Esophagus muscularis mucosa (tissue), 4 donors: ENCODE data around the gene SPP1. TPM values are rescaled to one million over a fixed set of nuclear protein-coding genes. Genes with fewer than 3 reads are reported as not detected.

Source experiments
- DNase-seq: peaks from one replicate; pipeline ENCODE4 v3.0.0-alpha.2; 2017; ENCODE audit errors: extremely low spot score
- H3K27ac ChIP-seq, 4 donors: fragments of 200-600 bp; sonication (generic); replicated peaks in 1 of 4; 1 replicate in 3 of 4; 2 replicates in 1 of 4; pipeline ENCODE4 v1.5.1; 2016 to 2019; ENCODE audit warnings: mild to moderate bottlenecking in 1 of 4
- H3K27me3 ChIP-seq, 4 donors: fragments of 200-600 bp; sonication (generic); one replicate each; pipeline versions ENCODE4 v1.5.1 to v1.6.0; 2016 to 2019
- H3K36me3 ChIP-seq, 4 donors: fragments of 200-600 bp; sonication (generic); one replicate each; pipeline ENCODE4 v1.5.1; 2016 to 2019
- H3K4me1 ChIP-seq, 4 donors: fragments of 200-600 bp; sonication (generic); one replicate each; pipeline ENCODE4 v1.5.1; 2016 to 2019
- H3K4me3 ChIP-seq, 4 donors: fragments of 200-600 bp; sonication (generic); 1 replicate in 2 of 4; 2 replicates in 2 of 4; pipeline ENCODE4 v1.5.1; 2016 to 2019; ENCODE audit warnings: mild to moderate bottlenecking in 4 of 4, moderate library complexity in 1 of 4
- H3K9me3 ChIP-seq, 4 donors: fragments of 200-600 bp; sonication (generic); 1 replicate in 3 of 4; 2 replicates in 1 of 4; pipeline ENCODE4 v1.5.1; 2016 to 2019
- EP300 ChIP-seq: sonication (generic); formaldehyde crosslinking; IDR thresholded peaks from one replicate; pipeline ENCODE4 v1.6.1; 2017; ENCODE audit warnings: antibody characterized with exemption
- POLR2A ChIP-seq: fragments of 450-650 bp; IDR thresholded peaks from one replicate; pipeline ENCODE4 v1.6.1; 2017; ENCODE audit warnings: antibody characterized with exemption, moderate library complexity, mild to moderate bottlenecking, low read depth
- POLR2AphosphoS5 ChIP-seq, 2 donors: sonication (generic); formaldehyde crosslinking; IDR thresholded peaks; one replicate each; pipeline ENCODE4 v1.6.1; 2017; ENCODE audit warnings: antibody characterized with exemption in 2 of 2
- WGBS: methylation state at CpG from one replicate; pipeline ENCODE4 v1.1.5; 2018; 5-methylcytosine and 5-hydroxymethylcytosine counted together
- intact Hi-C: fragments of 100-400 bp; cut with DNase I; formaldehyde crosslinking; loops from one replicate; pipeline ENCODE4 v1.15.1; 2023
- total RNA-seq, 4 donors: library from RNA; depleted of rRNA; stranded (reverse); fragments of >200 nt; gene quantifications; one replicate each; pipeline versions ENCODE4 v1.1.0 to v1.2.1, GENCODE V29; 2016
- TF ChIP-seq, protein P1 (sequence below), 3 experiments: fragments of 200-600 bp in 2 of 3; fragments of 450-650 bp in 1 of 3; sonication (generic) in 2 of 3; IDR thresholded peaks; one replicate each; pipeline ENCODE4 v1.5.1; 2017 to 2019; ENCODE audit warnings: antibody characterized with exemption in 3 of 3, mild to moderate bottlenecking in 2 of 3, moderate library complexity in 1 of 3

SPP1 gene
- total RNA-seq, 4 donors from 2014 or later, result 2.5 to 45.4 (median 15.0) TPM

DNA sequence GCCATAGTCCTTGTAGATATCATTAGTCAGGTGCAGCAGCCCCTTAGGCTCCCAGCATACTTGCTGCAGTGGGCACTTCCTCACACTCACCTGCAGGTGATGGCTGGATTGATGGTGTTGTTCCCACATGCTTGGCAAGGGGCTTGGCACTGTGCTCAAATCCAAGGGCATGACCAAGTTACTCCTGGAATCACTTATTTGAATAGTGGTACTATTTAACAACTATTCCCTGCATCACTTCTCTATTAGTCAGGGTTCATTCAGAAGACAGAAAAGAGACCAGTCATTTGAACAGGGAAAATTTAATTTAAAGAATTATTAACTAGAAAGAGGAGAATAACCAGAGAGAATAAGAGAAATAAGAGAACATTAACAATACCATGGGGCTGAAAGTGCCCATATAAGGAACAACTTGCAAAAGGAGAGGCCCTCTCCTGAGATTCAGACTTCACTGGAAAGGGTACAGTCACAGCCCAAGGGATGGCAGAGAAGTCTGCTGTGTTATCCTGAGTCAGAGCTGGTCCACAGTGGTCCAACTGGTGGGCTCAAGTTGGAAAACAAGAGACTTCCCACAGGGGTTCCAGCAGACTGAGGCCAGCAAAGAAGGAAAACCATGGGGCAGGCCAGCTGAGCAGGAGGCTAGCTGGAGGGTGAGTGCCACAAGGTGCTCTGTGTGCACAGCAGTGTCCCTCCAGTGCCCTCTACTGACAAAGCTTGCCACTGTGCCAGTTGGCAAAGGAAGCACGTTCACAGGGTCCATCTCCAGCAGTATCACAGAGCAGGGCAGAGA is 9.8 kb downstream of the SPP1 start:
- no peaks in the 10 kb centered on the region for H3K4me1 ChIP-seq
- H3K36me3 ChIP-seq, result no peaks in the 10 kb centered on the region
- no peaks in the 10 kb centered on the region for H3K9me3 ChIP-seq
- no peak overlapping the region for H3K27ac ChIP-seq
- intact Hi-C loops, result no loop called here
- H3K27me3 ChIP-seq, result no peaks in the 10 kb centered on the region
- no peak for DNase-seq
- H3K4me3 ChIP-seq, result no peak overlapping the region
- WGBS, result 0% methylated on average over 1 of the region's 1 CpG
- TF ChIP-seq, protein P1, sequence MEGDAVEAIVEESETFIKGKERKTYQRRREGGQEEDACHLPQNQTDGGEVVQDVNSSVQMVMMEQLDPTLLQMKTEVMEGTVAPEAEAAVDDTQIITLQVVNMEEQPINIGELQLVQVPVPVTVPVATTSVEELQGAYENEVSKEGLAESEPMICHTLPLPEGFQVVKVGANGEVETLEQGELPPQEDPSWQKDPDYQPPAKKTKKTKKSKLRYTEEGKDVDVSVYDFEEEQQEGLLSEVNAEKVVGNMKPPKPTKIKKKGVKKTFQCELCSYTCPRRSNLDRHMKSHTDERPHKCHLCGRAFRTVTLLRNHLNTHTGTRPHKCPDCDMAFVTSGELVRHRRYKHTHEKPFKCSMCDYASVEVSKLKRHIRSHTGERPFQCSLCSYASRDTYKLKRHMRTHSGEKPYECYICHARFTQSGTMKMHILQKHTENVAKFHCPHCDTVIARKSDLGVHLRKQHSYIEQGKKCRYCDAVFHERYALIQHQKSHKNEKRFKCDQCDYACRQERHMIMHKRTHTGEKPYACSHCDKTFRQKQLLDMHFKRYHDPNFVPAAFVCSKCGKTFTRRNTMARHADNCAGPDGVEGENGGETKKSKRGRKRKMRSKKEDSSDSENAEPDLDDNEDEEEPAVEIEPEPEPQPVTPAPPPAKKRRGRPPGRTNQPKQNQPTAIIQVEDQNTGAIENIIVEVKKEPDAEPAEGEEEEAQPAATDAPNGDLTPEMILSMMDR (IDR thresholded peaks at IDR 0.05), result peak; percentile 33 to 51 (median 36)
- no peak for TF ChIP-seq POLR2A

DNA sequence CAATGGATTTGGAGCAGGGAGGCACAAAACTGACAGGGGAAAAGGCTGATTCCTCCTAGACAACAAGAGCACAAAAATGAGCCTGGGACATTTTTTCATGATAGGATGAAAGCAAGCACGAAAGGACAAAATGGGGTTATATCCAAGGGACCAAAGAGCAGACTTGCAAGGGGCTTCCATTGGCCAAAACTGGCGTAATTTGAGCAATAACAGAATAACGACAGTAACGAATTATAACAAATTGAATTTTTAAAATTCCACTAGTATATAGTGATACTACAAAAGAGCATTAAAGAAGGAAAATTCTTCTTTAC is 10.3 kb downstream of the SPP1 start:
- H3K9me3 ChIP-seq, result no peaks in the 10 kb centered on the region
- 85% methylated on average over 4 of the region's 4 CpGs for WGBS
- no peaks in the 10 kb centered on the region for H3K4me1 ChIP-seq
- no peaks in the 10 kb centered on the region for H3K36me3 ChIP-seq
- H3K27ac ChIP-seq, result no peak overlapping the region
- TF ChIP-seq, protein P1 (IDR thresholded peaks at IDR 0.05), result no peak
- TF ChIP-seq POLR2A (no peak), EP300 (no peak), POLR2AphosphoS5 (IDR thresholded peaks at IDR 0.05) (no peak)
- intact Hi-C loops, result no loop called here
- no peak for DNase-seq
- H3K4me3 ChIP-seq, result no peak overlapping the region
- no peaks in the 10 kb centered on the region for H3K27me3 ChIP-seq

DNA sequence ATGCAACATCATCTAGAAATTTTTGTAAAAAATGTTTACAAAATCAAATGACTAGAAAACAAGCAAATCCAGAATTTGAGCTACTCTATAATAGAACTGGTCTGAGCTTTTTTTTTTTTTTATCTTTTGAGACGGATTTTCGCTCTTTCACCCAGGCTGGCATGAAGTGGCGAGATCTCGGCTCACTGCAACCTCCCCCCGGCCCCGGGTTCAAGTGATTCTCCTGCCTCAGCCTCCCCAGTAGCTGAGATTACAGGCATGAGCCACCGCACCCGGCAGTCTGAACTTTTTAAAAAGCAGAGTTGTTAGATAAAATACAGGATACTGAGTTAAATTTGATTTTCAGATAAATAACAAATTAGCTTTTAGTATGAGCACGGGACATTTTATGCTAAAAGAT is 11.0 kb downstream of the SPP1 start:
- intact Hi-C loops, result no loop called here
- H3K27me3 ChIP-seq, result no peaks in the 10 kb centered on the region
- TF ChIP-seq EP300, result no peak
- TF ChIP-seq POLR2AphosphoS5 (IDR thresholded peaks at IDR 0.05), result no peak
- TF ChIP-seq, protein P1 (IDR thresholded peaks at IDR 0.05), result no peak
- TF ChIP-seq POLR2A, result no peak

DNA sequence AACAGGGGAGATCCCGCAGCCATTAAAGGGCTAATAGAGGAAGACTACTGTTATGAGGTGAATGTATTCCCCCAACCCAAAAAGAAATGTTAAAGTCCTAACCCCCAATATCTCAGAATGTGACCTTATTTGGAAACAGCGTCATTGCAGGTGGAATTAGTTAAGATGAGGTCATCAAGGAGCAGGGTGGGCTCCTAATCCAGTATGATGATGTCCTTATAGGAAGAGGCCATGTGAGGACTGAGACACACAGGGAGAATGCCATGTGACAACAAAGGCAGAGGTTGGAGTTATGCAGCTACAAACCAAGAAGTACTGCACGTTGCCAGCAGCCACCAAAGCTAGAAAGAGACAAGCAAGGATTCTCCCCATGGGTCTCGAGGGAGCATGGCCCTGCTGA is 14.3 kb downstream of the SPP1 start:
- WGBS, result 89% methylated on average over 4 of the region's 4 CpGs

More for the DNA sequence above, 11.0 kb downstream of the SPP1 start:
- no peak for DNase-seq
- Histone ChIP-seq H3K27ac (no peak overlapping the region), H3K36me3 (no peaks in the 10 kb centered on the region), H3K4me1 (no peaks in the 10 kb centered on the region), H3K9me3 (no peaks in the 10 kb centered on the region), H3K4me3 (no peak overlapping the region)
- WGBS, result 92% methylated on average over 9 of the region's 9 CpGs

More for the DNA sequence above, 14.3 kb downstream of the SPP1 start:
- TF ChIP-seq, protein P1 (IDR thresholded peaks at IDR 0.05), result no peak
- TF ChIP-seq POLR2A (no peak), EP300 (no peak), POLR2AphosphoS5 (IDR thresholded peaks at IDR 0.05) (no peak)
- Histone ChIP-seq H3K27me3 (no peaks in the 10 kb centered on the region), H3K4me3 (no peak overlapping the region), H3K36me3 (no peaks in the 10 kb centered on the region), H3K9me3 (no peaks in the 10 kb centered on the region), H3K4me1 (no peaks in the 10 kb centered on the region), H3K27ac (no peak overlapping the region)
- no peak for DNase-seq
- intact Hi-C loops, result no loop called here
